A549 (cell line): ENCODE data around the gene TCEAL9.

Experiments used
- CEBPB ChIP-seq, 2 experiments: fragments of >200 bp in 1 of 2; sonication (Bioruptor Twin) in 1 of 2; formaldehyde crosslinking in 1 of 2; IDR thresholded peaks; 2 replicates each; pipeline ENCODE4 v1.6.1; 2012 to 2016
- CTCF ChIP-seq: fragments of >200 bp; sonication (Bioruptor Twin); formaldehyde crosslinking; IDR thresholded peaks from 3 replicates; pipeline ENCODE4 v1.5.1; 2016
- POLR2A ChIP-seq: IDR thresholded peaks from 2 replicates; pipeline ENCODE4 v1.6.1; 2012; ENCODE audit warnings: mild to moderate bottlenecking, low read length

GRCh38 chrX:103400931-103401330 lies 44.6 kb downstream of the TCEAL9 start:
- TF ChIP-seq POLR2A (no peak), CTCF (no peak), CEBPB (IDR thresholded peaks at IDR 0.05) (no peak)
